SK-N-SH treated with all-trans-retinoic acid at 6 μM for 48 hours (cell line): ENCODE results near the gene RBM6.

Source experiments
- ARNTL ChIP-seq: fragments of 450-650 bp; formaldehyde crosslinking; IDR thresholded peaks from 2 replicates; pipeline ENCODE4 v1.5.0; 2020; ENCODE audit warnings: low read depth, mild to moderate bottlenecking, moderate library complexity, borderline replicate concordance
- CREB5 ChIP-seq: fragments of 250-450 bp; sonication (Bioruptor Pico); IDR thresholded peaks from 2 replicates; pipeline ENCODE4 v1.5.1; 2020; ENCODE audit warnings: low read depth, mild to moderate bottlenecking, moderate library complexity
- CSDC2 ChIP-seq: fragments of 250-450 bp; sonication (Bioruptor Pico); IDR thresholded peaks from 2 replicates; pipeline ENCODE4 v1.5.0; 2020; ENCODE audit warnings: mild to moderate bottlenecking, moderate library complexity
- OSR1 ChIP-seq: fragments of 250-450 bp; sonication (Bioruptor Pico); IDR thresholded peaks from 2 replicates; pipeline ENCODE4 v1.8.0; 2022; ENCODE audit warnings: moderate library complexity, mild to moderate bottlenecking, inconsistent platforms
- PATZ1 ChIP-seq: fragments of 250-450 bp; sonication (Bioruptor Pico); IDR thresholded peaks from 2 replicates; pipeline ENCODE4 v1.8.0; 2020; ENCODE audit warnings: mild to moderate bottlenecking, moderate library complexity, borderline replicate concordance
- POU6F1 ChIP-seq: fragments of 250-450 bp; sonication (Bioruptor Pico); IDR thresholded peaks from 2 replicates; pipeline ENCODE4 v1.8.0; 2021; ENCODE audit warnings: low read depth, mild to moderate bottlenecking, moderate library complexity, borderline replicate concordance
- PPARA ChIP-seq: fragments of 250-450 bp; sonication (Bioruptor Pico); IDR thresholded peaks from 2 replicates; pipeline ENCODE4 v1.5.0; 2020; ENCODE audit warnings: mild to moderate bottlenecking, borderline replicate concordance
- RARB ChIP-seq: fragments of 250-450 bp; sonication (Bioruptor Pico); IDR thresholded peaks from 2 replicates; pipeline ENCODE4 v1.8.0; 2021; ENCODE audit warnings: mild to moderate bottlenecking, moderate library complexity
- TCF4 ChIP-seq: fragments of 250-450 bp; sonication (Bioruptor Pico); IDR thresholded peaks from 2 replicates; pipeline ENCODE4 v1.8.0; 2021; ENCODE audit warnings: mild to moderate bottlenecking, moderate library complexity, borderline replicate concordance
- TOX ChIP-seq: fragments of 250-450 bp; sonication (Bioruptor Pico); IDR thresholded peaks from 2 replicates; pipeline ENCODE4 v1.8.0; 2021; ENCODE audit warnings: mild to moderate bottlenecking, moderate library complexity, borderline replicate concordance
- TSHZ2 ChIP-seq: fragments of 250-450 bp; sonication (Bioruptor Pico); IDR thresholded peaks from 2 replicates; pipeline ENCODE4 v1.5.0; 2020; ENCODE audit warnings: mild to moderate bottlenecking, moderate library complexity
- ZFP3 ChIP-seq: fragments of 250-450 bp; sonication (Bioruptor Pico); IDR thresholded peaks from 2 replicates; pipeline ENCODE4 v1.5.0; 2020; ENCODE audit warnings: mild to moderate bottlenecking, moderate library complexity
- ZFP30 ChIP-seq: fragments of 450-650 bp; formaldehyde crosslinking; IDR thresholded peaks from 2 replicates; pipeline ENCODE4 v1.5.0; 2022; ENCODE audit warnings: mild to moderate bottlenecking, moderate library complexity

GRCh38 chr3:50122071-50122470 lies 182.1 kb downstream of the RBM6 start:
- TF ChIP-seq ZFP30 (CRISPR knock-in tag) (no peak), POU6F1 (no peak), CSDC2 (CRISPR knock-in tag) (no peak), TSHZ2 (CRISPR knock-in tag) (no peak), CREB5 (CRISPR knock-in tag) (no peak), TCF4 (CRISPR knock-in tag) (no peak), ARNTL (CRISPR knock-in tag) (no peak), ZFP3 (CRISPR knock-in tag) (no peak), RARB (CRISPR knock-in tag) (no peak), PATZ1 (no peak), PPARA (CRISPR knock-in tag) (no peak), TOX (CRISPR knock-in tag) (no peak), OSR1 (no peak)
